Esophagus muscularis mucosa (tissue), 4 donors: ENCODE results near the gene UTF1. TPM values are rescaled to one million over a fixed set of nuclear protein-coding genes. Genes with fewer than 3 reads are reported as not detected.

ENCODE experiments used
- DNase-seq: peaks from one replicate; pipeline ENCODE4 v3.0.0-alpha.2; 2017; ENCODE audit errors: extremely low spot score
- H3K27ac ChIP-seq, 4 donors: fragments of 200-600 bp; sonication (generic); replicated peaks in 1 of 4; 1 replicate in 3 of 4; 2 replicates in 1 of 4; pipeline ENCODE4 v1.5.1; 2016 to 2019; ENCODE audit warnings: mild to moderate bottlenecking in 1 of 4
- H3K27me3 ChIP-seq, 4 donors: fragments of 200-600 bp; sonication (generic); one replicate each; pipeline versions ENCODE4 v1.5.1 to v1.6.0; 2016 to 2019
- H3K36me3 ChIP-seq, 4 donors: fragments of 200-600 bp; sonication (generic); one replicate each; pipeline ENCODE4 v1.5.1; 2016 to 2019
- H3K4me1 ChIP-seq, 4 donors: fragments of 200-600 bp; sonication (generic); one replicate each; pipeline ENCODE4 v1.5.1; 2016 to 2019
- H3K4me3 ChIP-seq, 4 donors: fragments of 200-600 bp; sonication (generic); 1 replicate in 2 of 4; 2 replicates in 2 of 4; pipeline ENCODE4 v1.5.1; 2016 to 2019; ENCODE audit warnings: mild to moderate bottlenecking in 4 of 4, moderate library complexity in 1 of 4
- H3K9me3 ChIP-seq, 4 donors: fragments of 200-600 bp; sonication (generic); 1 replicate in 3 of 4; 2 replicates in 1 of 4; pipeline ENCODE4 v1.5.1; 2016 to 2019
- CTCF ChIP-seq, 3 experiments: fragments of 200-600 bp in 2 of 3; fragments of 450-650 bp in 1 of 3; sonication (generic) in 2 of 3; IDR thresholded peaks; one replicate each; pipeline ENCODE4 v1.5.1; 2017 to 2019; ENCODE audit warnings: antibody characterized with exemption in 3 of 3, mild to moderate bottlenecking in 2 of 3, moderate library complexity in 1 of 3
- EP300 ChIP-seq: sonication (generic); formaldehyde crosslinking; IDR thresholded peaks from one replicate; pipeline ENCODE4 v1.6.1; 2017; ENCODE audit warnings: antibody characterized with exemption
- POLR2A ChIP-seq: fragments of 450-650 bp; IDR thresholded peaks from one replicate; pipeline ENCODE4 v1.6.1; 2017; ENCODE audit warnings: antibody characterized with exemption, moderate library complexity, mild to moderate bottlenecking, low read depth
- POLR2AphosphoS5 ChIP-seq, 2 donors: sonication (generic); formaldehyde crosslinking; IDR thresholded peaks; one replicate each; pipeline ENCODE4 v1.6.1; 2017; ENCODE audit warnings: antibody characterized with exemption in 2 of 2
- WGBS: methylation state at CpG from one replicate; pipeline ENCODE4 v1.1.5; 2018; 5-methylcytosine and 5-hydroxymethylcytosine counted together
- intact Hi-C: fragments of 100-400 bp; cut with DNase I; formaldehyde crosslinking; loops from one replicate; pipeline ENCODE4 v1.15.1; 2023
- total RNA-seq, 4 donors: library from RNA; depleted of rRNA; stranded (reverse); fragments of >200 nt; gene quantifications; one replicate each; pipeline versions ENCODE4 v1.1.0 to v1.2.1, GENCODE V29; 2016

Gene UTF1
- total RNA-seq, 4 donors from 2014 or later: not detected

GRCh38 chr10:133198621-133199487 lies 31.2 kb upstream of the UTF1 start:
- WGBS: 88% methylated on average over 12 of the region's 54 CpGs

GRCh38 chr10:133199488-133199885 lies 30.5 kb upstream of the UTF1 start:
- no peak overlapping the region for H3K4me3 ChIP-seq
- no peaks in the 10 kb centered on the region for H3K36me3 ChIP-seq
- WGBS: 92% methylated on average over 9 of the region's 13 CpGs
- H3K27ac ChIP-seq: no peak overlapping the region
- peaks cover 0 to 23% (median 0%) of the 10 kb centered on the region in 4 donors for H3K27me3 ChIP-seq
- H3K4me1 ChIP-seq: no peaks in the 10 kb centered on the region
- TF ChIP-seq POLR2AphosphoS5 (IDR thresholded peaks at IDR 0.05) (no peak), POLR2A (no peak), CTCF (IDR thresholded peaks at IDR 0.05) (no peak), EP300 (no peak)
- no peak for DNase-seq
- intact Hi-C loops: no loop called here
- H3K9me3 ChIP-seq: no peaks in the 10 kb centered on the region

More at GRCh38 chr10:133198621-133199487, 31.2 kb upstream of the UTF1 start:
- no peaks in the 10 kb centered on the region for H3K36me3 ChIP-seq
- no peak for TF ChIP-seq POLR2AphosphoS5 (IDR thresholded peaks at IDR 0.05)
- TF ChIP-seq POLR2A: no peak
- TF ChIP-seq CTCF (IDR thresholded peaks at IDR 0.05): no peak
- no peak for TF ChIP-seq EP300
- no peaks in the 10 kb centered on the region for H3K4me1 ChIP-seq
- H3K27me3 ChIP-seq: peaks cover 0 to 23% (median 0%) of the 10 kb centered on the region in 4 donors
- H3K4me3 ChIP-seq: no peak overlapping the region
- peaks cover 0 to 2% (median under 1%) of the 10 kb centered on the region in 4 donors for H3K9me3 ChIP-seq
- no peak overlapping the region for H3K27ac ChIP-seq
- no peak for DNase-seq
- intact Hi-C loops: no loop called here

GRCh38 chr10:133199992-133200611 lies 29.9 kb upstream of the UTF1 start:
- Histone ChIP-seq H3K27me3 (peaks cover 0 to 23% (median 0%) of the 10 kb centered on the region in 4 donors), H3K9me3 (no peaks in the 10 kb centered on the region), H3K4me3 (no peak overlapping the region), H3K4me1 (no peaks in the 10 kb centered on the region), H3K27ac (no peak overlapping the region), H3K36me3 (no peaks in the 10 kb centered on the region)
- TF ChIP-seq POLR2A (no peak), CTCF (IDR thresholded peaks at IDR 0.05) (no peak), POLR2AphosphoS5 (IDR thresholded peaks at IDR 0.05) (no peak), EP300 (no peak)
- WGBS: 33% methylated on average over 11 of the region's 38 CpGs
- intact Hi-C loops: no loop called here
- DNase-seq: no peak

GRCh38 chr10:133200621-133201031 lies 29.4 kb upstream of the UTF1 start:
- Histone ChIP-seq H3K27me3 (peaks cover 0 to 23% (median 0%) of the 10 kb centered on the region in 4 donors), H3K27ac (no peak overlapping the region), H3K4me3 (no peak overlapping the region), H3K4me1 (no peaks in the 10 kb centered on the region), H3K9me3 (no peaks in the 10 kb centered on the region), H3K36me3 (no peaks in the 10 kb centered on the region)
- no peak for DNase-seq
- WGBS: 88% methylated on average over 6 of the region's 15 CpGs
- TF ChIP-seq POLR2A: no peak
- TF ChIP-seq CTCF (IDR thresholded peaks at IDR 0.05): no peak
- TF ChIP-seq EP300: no peak
- no peak for TF ChIP-seq POLR2AphosphoS5 (IDR thresholded peaks at IDR 0.05)
- intact Hi-C loops: no loop called here
